Astrocyte of the cerebellum (primary cell): ENCODE results near the gene BBOF1.
"Not testable (repeated sequence)": the region's sequence is repeated elsewhere in the genome, so short reads cannot be mapped to it uniquely, and the experiment has no call there.

Experiments
- DNase-seq: peaks from one replicate; pipeline ENCODE4 v3.0.0-alpha.2; 2011; ENCODE audit warnings: low read depth
- H3K4me3 ChIP-seq: 2 replicates; pipeline ENCODE4 v1.5.1; 2011; ENCODE audit warnings: mild to moderate bottlenecking, low read depth, low read length, moderate library complexity
- CTCF ChIP-seq: IDR thresholded peaks from 2 replicates; pipeline ENCODE4 v1.5.1; 2012; ENCODE audit warnings: low read length, low read depth, moderate library complexity, mild to moderate bottlenecking; ENCODE audit errors: missing control alignments
- in situ Hi-C: cut with HindIII; loops from 2 replicates; pipeline ENCODE4 v1.10.0; 2017; ENCODE audit warnings: low sequenced_read_pairs

BBOF1 gene, protein sequence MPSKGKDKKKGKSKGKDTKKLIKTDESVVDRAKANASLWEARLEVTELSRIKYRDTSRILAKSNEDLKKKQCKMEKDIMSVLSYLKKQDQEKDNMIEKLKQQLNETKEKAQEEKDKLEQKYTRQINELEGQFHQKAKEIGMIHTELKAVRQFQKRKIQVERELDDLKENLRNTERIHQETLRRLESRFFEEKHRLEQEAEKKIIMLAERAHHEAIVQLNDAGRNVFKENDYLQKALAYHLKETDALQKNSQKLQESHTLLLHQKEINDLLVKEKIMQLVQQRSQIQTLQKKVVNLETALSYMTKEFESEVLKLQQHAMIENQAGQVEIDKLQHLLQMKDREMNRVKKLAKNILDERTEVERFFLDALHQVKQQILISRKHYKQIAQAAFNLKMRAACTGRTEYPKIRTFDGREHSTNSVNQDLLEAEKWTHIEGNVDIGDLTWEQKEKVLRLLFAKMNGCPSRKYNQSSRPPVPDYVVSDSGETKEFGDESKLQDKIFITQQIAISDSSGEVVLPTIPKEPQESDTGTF

GRCh38 chr14:74018586-74019407, at the start of gene BBOF1, which contains the start of gene ENTPD5:
TSS of gene BBOF1 (plus strand) at chr14:74019349. CDS start at chr14:74019479, 130 bp downstream.
TSS of gene ENTPD5 (minus strand) at chr14:74019288. CDS start at chr14:73988102, 31,186 bp downstream.
- in situ Hi-C loops: no loop called here
- TF ChIP-seq CTCF: no peak
- peak; percentile 44 for DNase-seq
- peak within 1 kb of the TSS; percentile 90 for H3K4me3 ChIP-seq

- H3K4me3 ChIP-seq: no peak overlapping the region
- no peak for TF ChIP-seq CTCF
- in situ Hi-C loops: no loop called here
- no peak for DNase-seq
Observed at GRCh38 chr14:73973497-73973896, 45.7 kb upstream of the BBOF1 start.

DNA sequence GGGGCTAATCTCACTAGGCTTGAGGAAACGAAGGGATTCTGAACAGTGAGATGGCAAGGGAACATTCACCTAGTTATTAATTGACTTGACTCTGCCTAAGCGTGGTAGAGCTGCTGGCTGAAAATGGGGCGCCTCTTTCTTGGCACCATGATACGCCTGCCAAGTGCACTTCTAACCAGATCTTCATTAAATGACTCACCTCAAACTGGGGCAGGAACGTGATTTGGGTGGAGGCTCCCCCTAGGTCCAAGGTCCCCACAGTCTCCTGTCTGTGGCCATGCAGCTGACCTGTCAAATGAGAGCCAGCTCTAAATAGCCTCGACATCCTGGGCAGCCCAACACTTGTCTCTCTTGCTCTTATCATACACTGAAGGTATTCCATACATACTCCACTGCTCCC, 43.0 kb upstream of the BBOF1 start:
- no peak for DNase-seq
- TF ChIP-seq CTCF: no peak
- no peak overlapping the region for H3K4me3 ChIP-seq
- in situ Hi-C loops: no loop called here

DNA sequence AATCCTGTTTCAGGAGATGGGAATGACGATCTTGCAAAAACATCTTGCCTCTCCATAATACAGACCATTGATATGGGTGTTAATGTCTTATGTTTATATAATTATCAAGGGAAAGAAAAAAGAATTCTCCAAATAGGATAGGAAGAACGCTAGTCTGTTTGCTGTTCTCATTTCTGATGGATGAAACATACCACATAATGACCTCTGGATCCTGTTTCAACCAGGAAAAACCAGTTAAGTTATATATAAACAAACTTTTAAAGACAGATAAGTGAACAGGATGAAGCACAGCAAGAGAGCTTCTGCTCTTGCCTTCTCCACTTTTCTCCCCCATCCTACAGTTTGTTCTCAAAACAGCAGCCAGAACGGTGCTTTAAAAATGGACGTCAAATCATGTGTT, 41.3 kb upstream of the BBOF1 start:
- DNase-seq: no peak
- in situ Hi-C loops: no loop called here
- no peak for TF ChIP-seq CTCF
- no peak overlapping the region for H3K4me3 ChIP-seq

DNA sequence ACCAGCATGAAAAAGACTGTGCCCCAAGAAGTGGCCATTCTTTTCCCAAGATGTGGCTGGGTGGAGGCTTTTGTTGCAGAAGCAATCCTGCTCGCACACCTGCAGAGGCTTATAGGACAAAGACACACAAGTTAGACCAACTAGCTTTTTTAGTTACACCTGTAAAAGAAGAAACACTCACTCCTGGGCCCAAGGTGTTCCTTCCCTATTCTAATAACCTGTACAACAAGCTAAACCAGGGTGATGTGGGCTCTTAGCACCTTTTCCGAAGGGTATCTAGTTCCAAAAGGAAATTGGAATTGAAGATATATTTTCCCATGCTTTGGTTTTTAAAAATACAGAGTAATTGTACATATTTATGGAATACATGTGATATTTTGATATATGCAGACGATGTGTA, 31.1 kb upstream of the BBOF1 start:
- in situ Hi-C loops: no loop called here
- no peak overlapping the region for H3K4me3 ChIP-seq
- no peak for DNase-seq
- TF ChIP-seq CTCF: no peak

- H3K4me3 ChIP-seq, DNase-seq, in situ Hi-C loops: not testable (repeated sequence)
Observed at GRCh38 chr14:73988656-73989055, 30.5 kb upstream of the BBOF1 start.

DNA sequence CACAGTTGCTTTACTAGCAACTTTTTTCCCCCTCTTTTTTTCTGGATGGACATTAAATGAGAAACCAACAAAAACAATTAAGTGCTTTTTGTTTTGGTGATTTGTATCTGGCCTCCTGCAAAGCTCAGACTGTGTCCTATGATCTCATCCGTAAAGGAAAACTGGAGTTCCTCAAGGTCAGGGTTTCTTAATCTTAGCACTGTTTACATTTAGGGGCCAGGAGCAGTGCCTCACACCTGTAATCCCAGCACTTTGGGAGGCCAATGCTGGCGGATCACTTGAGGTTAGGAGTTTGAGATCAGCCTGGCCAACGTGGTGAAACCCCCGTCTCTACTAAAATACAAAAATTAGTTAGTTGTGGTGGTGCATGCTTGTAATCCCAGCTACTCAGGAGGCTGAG, 28.1 kb upstream of the BBOF1 start:
- TF ChIP-seq CTCF: no peak
- no peak for DNase-seq
- H3K4me3 ChIP-seq: no peak overlapping the region
- in situ Hi-C loops: no loop called here

GRCh38 chr14:73994926-73995325, 24.2 kb upstream of the BBOF1 start:
- H3K4me3 ChIP-seq, DNase-seq, in situ Hi-C loops: not testable (repeated sequence)
